T-helper 2 cell treated with Interferon-gamma antibody and Interleukin-4, amounts not matched to agents 100 ng/mL and 5 ng/mL, for 36 hours (primary cell): ENCODE data around the gene COL4A2. TPM values are rescaled to one million over a fixed set of nuclear protein-coding genes. Genes with fewer than 3 reads are reported as not detected.
"Not testable (repeated sequence)": the region's sequence is repeated elsewhere in the genome, so short reads cannot be mapped to it uniquely, and the experiment has no call there.

ENCODE experiments used
- intact Hi-C: fragments of 100-400 bp; cut with micrococcal nuclease; formaldehyde crosslinking; loops from one replicate; pipeline ENCODE4 v1.15.1; 2023
- total RNA-seq: library from RNA; stranded (reverse); gene quantifications from 2 replicates; pipeline ENCODE4 v1.2.3, GENCODE V29; 2022

COL4A2 gene
- total RNA-seq, 1 donor from 2014 or later: not detected

GRCh38 chr13:110490009-110490770 lies 183.1 kb downstream of the COL4A2 start:
- intact Hi-C loops: no loop called here

GRCh38 chr13:110491869-110492678 lies 185.0 kb downstream of the COL4A2 start:
- intact Hi-C loops: no loop called here

GRCh38 chr13:110492679-110493593 lies 185.9 kb downstream of the COL4A2 start:
- intact Hi-C loops: no loop called here

GRCh38 chr13:110493613-110494012 lies 186.5 kb downstream of the COL4A2 start:
- intact Hi-C loops: no loop called here

- intact Hi-C loops: no loop called here
These were observed 188.3 kb downstream of the COL4A2 start for GRCh38 chr13:110495376-110495775.

GRCh38 chr13:110495881-110496280 lies 188.8 kb downstream of the COL4A2 start:
- intact Hi-C loops: no loop called here

GRCh38 chr13:110496281-110496680 lies 189.2 kb downstream of the COL4A2 start:
- intact Hi-C loops: no loop called here

- intact Hi-C loops: no loop called here
These were observed 189.9 kb downstream of the COL4A2 start for GRCh38 chr13:110497003-110497402.

- intact Hi-C loops: not testable (repeated sequence)
These were observed 190.8 kb downstream of the COL4A2 start for GRCh38 chr13:110497896-110498295.

- intact Hi-C loops: no loop called here
These were observed 191.2 kb downstream of the COL4A2 start for GRCh38 chr13:110498327-110498726.

GRCh38 chr13:110498765-110499164 lies 191.7 kb downstream of the COL4A2 start:
- intact Hi-C loops: no loop called here

- intact Hi-C loops: no loop called here
These were observed 192.7 kb downstream of the COL4A2 start for GRCh38 chr13:110499621-110500281.

GRCh38 chr13:110500341-110500740 lies 193.3 kb downstream of the COL4A2 start:
- intact Hi-C loops: no loop called here

GRCh38 chr13:110501188-110501587 lies 194.1 kb downstream of the COL4A2 start:
- intact Hi-C loops: no loop called here

- intact Hi-C loops: no loop called here
These were observed 196.2 kb downstream of the COL4A2 start for GRCh38 chr13:110503037-110503901.

GRCh38 chr13:110503979-110504499 lies 197.0 kb downstream of the COL4A2 start:
- intact Hi-C loops: no loop called here

- intact Hi-C loops: no loop called here
These were observed 198.5 kb downstream of the COL4A2 start for GRCh38 chr13:110505594-110505993.

GRCh38 chr13:110506396-110506795 lies 199.3 kb downstream of the COL4A2 start:
- intact Hi-C loops: no loop called here

- intact Hi-C loops: no loop called here
These were observed 199.9 kb downstream of the COL4A2 start for GRCh38 chr13:110506859-110507566.
